Kidney (tissue), 22 donors: Measurements from ENCODE around the gene ABL1. TPM values are rescaled to one million over a fixed set of nuclear protein-coding genes. Genes with fewer than 3 reads are reported as not detected.

Experiments
- DNase-seq, 5 donors: peaks; one replicate each; pipeline ENCODE4 v3.0.0-alpha.2; 2013 to 2020
- FAIRE-seq: peaks from 2 replicates; lab custom pipeline; 2012; peaks lifted over from hg19 to GRCh38; lab: Jason Lieb, UNC
- H3K27ac ChIP-seq, 2 donors: one replicate each; pipeline ENCODE4 v1.7.0; 2013; ENCODE audit warnings: low read depth in 2 of 2, low read length in 2 of 2, inconsistent platforms in 1 of 2
- H3K27me3 ChIP-seq: one replicate; pipeline ENCODE4 v1.7.1; 2013; ENCODE audit warnings: low read length, inconsistent platforms; ENCODE audit not compliant: control insufficient read depth, insufficient read depth
- H3K36me3 ChIP-seq, 3 donors: one replicate each; pipeline versions ENCODE4 v1.7.0 to v1.7.1; 2013; ENCODE audit warnings: low read length in 3 of 3, control low read depth in 1 of 3, inconsistent platforms in 1 of 3; ENCODE audit not compliant: insufficient read depth in 3 of 3, control insufficient read depth in 2 of 3
- H3K4me1 ChIP-seq, 3 donors: one replicate each; pipeline versions ENCODE4 v1.7.0 to v1.7.1; 2013; ENCODE audit warnings: low read length in 3 of 3, inconsistent platforms in 1 of 3, low read depth in 1 of 3; ENCODE audit not compliant: control insufficient read depth in 2 of 3, insufficient read depth in 2 of 3
- H3K4me3 ChIP-seq, 3 donors: one replicate each; pipeline versions ENCODE4 v1.7.0 to v1.8.1; 2013; ENCODE audit warnings: low read length in 3 of 3, control low read depth in 1 of 3, inconsistent platforms in 1 of 3
- H3K9ac ChIP-seq, 3 donors: one replicate each; pipeline versions ENCODE4 v1.7.0 to v1.7.1; 2013; ENCODE audit warnings: low read length in 3 of 3, control low read depth in 1 of 3, inconsistent platforms in 1 of 3
- H3K9me3 ChIP-seq, 3 donors: one replicate each; pipeline versions ENCODE4 v1.7.0 to v1.7.1; 2013; ENCODE audit warnings: low read length in 3 of 3, control low read depth in 1 of 3, inconsistent platforms in 1 of 3; ENCODE audit not compliant: control insufficient read depth in 2 of 3, insufficient read depth in 1 of 3
- CTCF ChIP-seq: IDR thresholded peaks from 3 replicates; pipeline ENCODE4 v1.5.1; 2012; ENCODE audit warnings: mild to moderate bottlenecking, moderate library complexity, borderline replicate concordance; ENCODE audit not compliant: insufficient read depth; ENCODE audit errors: extremely low read depth
- intact Hi-C: fragments of 100-400 bp; cut with DNase I; formaldehyde crosslinking; loops from one replicate; pipeline ENCODE4 v1.11.1; 2022
- long read RNA-seq, 10 donors: library from polyadenylated mRNA in 1 of 10; unstranded in 1 of 10; transcript quantifications; one replicate each; pipeline ENCODE4 v2.0.0 and lab custom pipeline, GENCODE V29; 2021 to 2026
- polyA plus RNA-seq: library from polyadenylated mRNA; stranded (reverse); fragments of 350-450 nt; fragmentation: Illumina TruSeq; extraction: RNeasy Lipid Tissue Mini Kit (QIAGEN cat#74804); gene quantifications from one replicate; pipeline ENCODE4 v1.2.3, GENCODE V29; 2014; ENCODE audit warnings: low read depth, low replicate concordance; ENCODE audit not compliant: insufficient read depth
- total RNA-seq: library from RNA; stranded (reverse); fragmentation: NEBNext Ultra II Directional; extraction: Animal tissue kit (Norgen Biotek cat#: 25700); gene quantifications from one replicate; pipeline ENCODE4 v1.2.1, GENCODE V29; 2021
- donor health status: control.
- donor health status: control.
- donor health status: control.
- donor health status: control.
- donor health status: control.
- donor health status: DM: yes; HTN: yes; CAD: no.
- donor health status: Normal renal cell carcinoma (clear cell type).

ABL1 gene
- 63.6 TPM for total RNA-seq
- polyA plus RNA-seq, result 15.0 TPM
- long read RNA-seq, donor 1, full-length matches to known transcripts, result 16 of 28 reads
- long read RNA-seq, donor 1, partial matches to known transcripts, result 12 of 28 reads
- long read RNA-seq, donor 1, other reads (novel, unspliced or antisense), result 0 of 28 reads
- long read RNA-seq, donor 2, full-length matches to known transcripts, result 7 of 17 reads
- long read RNA-seq, donor 2, partial matches to known transcripts, result 10 of 17 reads
- long read RNA-seq, donor 2, other reads (novel, unspliced or antisense), result 0 of 17 reads
- long read RNA-seq, donor 3, full-length matches to known transcripts, result 10 of 22 reads
- long read RNA-seq, donor 3, partial matches to known transcripts, result 12 of 22 reads
- long read RNA-seq, donor 3, other reads (novel, unspliced or antisense), result 0 of 22 reads
- long read RNA-seq, donor 4, full-length matches to known transcripts, result 16 of 16 reads
- long read RNA-seq, donor 4, partial matches to known transcripts, result 0 of 16 reads
- long read RNA-seq, donor 4, other reads (novel, unspliced or antisense), result 0 of 16 reads
- long read RNA-seq, donor 5, result 0 reads
- long read RNA-seq, donor 6, full-length matches to known transcripts, result 5 of 5 reads
- long read RNA-seq, donor 6, partial matches to known transcripts, result 0 of 5 reads
- long read RNA-seq, donor 6, other reads (novel, unspliced or antisense), result 0 of 5 reads
- long read RNA-seq, donor 7, partial matches to known transcripts, result 32 of 37 reads
- long read RNA-seq, donor 7, other reads (novel, unspliced or antisense), result 5 of 37 reads
- long read RNA-seq, donor 8, full-length matches to known transcripts, result 9 of 14 reads
- long read RNA-seq, donor 8, partial matches to known transcripts, result 5 of 14 reads
- long read RNA-seq, donor 8, other reads (novel, unspliced or antisense), result 0 of 14 reads
- long read RNA-seq, donor 9, full-length matches to known transcripts, result 9 of 15 reads
- long read RNA-seq, donor 9, partial matches to known transcripts, result 6 of 15 reads
- long read RNA-seq, donor 9, other reads (novel, unspliced or antisense), result 0 of 15 reads
- long read RNA-seq, donor 10, full-length matches to known transcripts, result 12 of 23 reads
- long read RNA-seq, donor 10, partial matches to known transcripts, result 11 of 23 reads
- long read RNA-seq, donor 10, other reads (novel, unspliced or antisense), result 0 of 23 reads

- DNase-seq (peak; percentile 79 to 90 (median 87)), FAIRE-seq (no peak)
- peak within 1 kb of the TSS; percentile 37 to 90 (median 81) for H3K9ac ChIP-seq
- H3K27ac ChIP-seq, result peak within 1 kb of the TSS; percentile 86
- no peaks in the 10 kb centered on the region for H3K9me3 ChIP-seq
- TF ChIP-seq CTCF, result no peak
- H3K36me3 ChIP-seq, result no peaks in the 10 kb centered on the region
- H3K4me1 ChIP-seq, result peaks cover 10 to 24% (median 15%) of the 10 kb centered on the region in 3 donors
- intact Hi-C loops, result no loop called here
- H3K4me3 ChIP-seq, result peak within 1 kb of the TSS; percentile 72 to 93 (median 81)
- H3K27me3 ChIP-seq, result no peaks in the 10 kb centered on the region
Measured at GRCh38 chr9:130834371-130835336, at the start of gene ABL1. Gene ABL1, plus strand, starts transcription at chr9:130835254. Its CDS starts 193 bp downstream, at chr9:130835447.

GRCh38 chr9:130785940-130786508, 49.0 kb upstream of the ABL1 start:
- FAIRE-seq (no peak), DNase-seq (no peak)
- no peak overlapping the region for H3K27ac ChIP-seq
- peaks cover 0 to 11% (median 0%) of the 10 kb centered on the region in 3 donors for H3K9me3 ChIP-seq
- peaks cover 0 to 17% (median 11%) of the 10 kb centered on the region in 3 donors for H3K4me1 ChIP-seq
- intact Hi-C loops, result no loop called here
- no peak overlapping the region for H3K4me3 ChIP-seq
- H3K9ac ChIP-seq, result no peak overlapping the region
- no peaks in the 10 kb centered on the region for H3K27me3 ChIP-seq
- no peaks in the 10 kb centered on the region for H3K36me3 ChIP-seq
- no peak for TF ChIP-seq CTCF

GRCh38 chr9:130786526-130786925, 48.5 kb upstream of the ABL1 start:
- H3K27ac ChIP-seq, result no peak overlapping the region
- FAIRE-seq, result no peak
- no peak for TF ChIP-seq CTCF
- H3K36me3 ChIP-seq, result no peaks in the 10 kb centered on the region
- H3K9ac ChIP-seq, result no peak overlapping the region
- no peaks in the 10 kb centered on the region for H3K27me3 ChIP-seq
- intact Hi-C loops, result no loop called here
- peaks cover 0 to 13% (median 9%) of the 10 kb centered on the region in 3 donors for H3K4me1 ChIP-seq
- no peak for DNase-seq
- peaks cover 0 to 11% (median 0%) of the 10 kb centered on the region in 3 donors for H3K9me3 ChIP-seq
- H3K4me3 ChIP-seq, result no peak overlapping the region
